Caco-2 (cell line): ENCODE results near the gene LMAN1L. TPM values are rescaled to one million over a fixed set of nuclear protein-coding genes. Genes with fewer than 3 reads are reported as not detected.

Experiments
- BruUV-seq: library from RNA; stranded (reverse); fragments of 400-500 nt; replicated peaks from 2 replicates; lab custom pipeline; 2021; lab: Mats Ljungman, UMichigan
- CTCF ChIA-PET: fragments of 300-600 bp; sonication (Branson Sonifier 250); formaldehyde crosslinking; loops from one replicate; lab custom pipeline; 2022; ENCODE audit warnings: antibody characterized with exemption; lab: Charles Lee
- POLR2A ChIA-PET: fragments of 300-600 bp; sonication (Branson Sonifier 250); formaldehyde crosslinking; loops from one replicate; lab custom pipeline; 2022; ENCODE audit warnings: antibody characterized with exemption; lab: Charles Lee
- DNase-seq, 2 experiments: peaks; one replicate each; pipeline versions ENCODE4 v3.0.0 to v3.0.0-alpha.2; 2020 to 2022
- H3K27me3 ChIP-seq: replicated peaks from 2 replicates; pipeline ENCODE4 v1.6.0; 2011; ENCODE audit warnings: low read length; ENCODE audit not compliant: control insufficient read depth, insufficient read depth
- H3K36me3 ChIP-seq: 2 replicates; pipeline ENCODE4 v1.5.1; 2011; ENCODE audit warnings: low read length; ENCODE audit not compliant: control insufficient read depth, insufficient read depth
- H3K4me1 ChIP-seq: fragments of 250-450 bp; sonication (Bioruptor Pico); 2 replicates; pipeline ENCODE4 v1.5.1; 2020; ENCODE audit warnings: mild to moderate bottlenecking
- H3K4me3 ChIP-seq: 2 replicates; pipeline ENCODE4 v1.5.1; 2011; ENCODE audit warnings: low read depth, mild to moderate bottlenecking, control low read depth, low read length
- H3K9me3 ChIP-seq: fragments of 250-450 bp; sonication (Bioruptor Pico); 2 replicates; pipeline ENCODE4 v1.5.1; 2020; ENCODE audit warnings: mild to moderate bottlenecking, moderate library complexity
- H3K27ac Mint-ChIP-seq: one replicate; pipeline ENCODE4 v1.8.0; 2022; ENCODE audit warnings: mixed read lengths; ENCODE audit not compliant: unreplicated experiment
- H3K27me3 Mint-ChIP-seq: one replicate; pipeline ENCODE4 v1.8.0; 2022; ENCODE audit warnings: mixed read lengths; ENCODE audit not compliant: insufficient read depth, unreplicated experiment
- H3K36me3 Mint-ChIP-seq: one replicate; pipeline ENCODE4 v1.8.0; 2022; ENCODE audit warnings: mild to moderate bottlenecking, mixed read lengths; ENCODE audit not compliant: insufficient read depth, unreplicated experiment
- H3K4me1 Mint-ChIP-seq: one replicate; pipeline ENCODE4 v1.8.0; 2022; ENCODE audit warnings: low read depth, mixed read lengths; ENCODE audit not compliant: unreplicated experiment
- H3K4me3 Mint-ChIP-seq: one replicate; pipeline ENCODE4 v1.8.0; 2022; ENCODE audit warnings: mild to moderate bottlenecking, moderate library complexity, mixed read lengths; ENCODE audit not compliant: unreplicated experiment
- H3K9me3 Mint-ChIP-seq: one replicate; pipeline ENCODE4 v1.8.0; 2022; ENCODE audit warnings: mixed read lengths; ENCODE audit not compliant: unreplicated experiment
- intact Hi-C: fragments of 100-400 bp; cut with micrococcal nuclease; formaldehyde crosslinking; loops from one replicate; pipeline ENCODE4 v1.10.0; 2022; ENCODE audit not compliant: unreplicated experiment
- total RNA-seq: library from RNA; stranded (reverse); gene quantifications from 2 replicates; pipeline ENCODE4 v1.2.3, GENCODE V29; 2022
- TF ChIP-seq, protein P1 (sequence below), 2 experiments: fragments of 200-600 bp in 1 of 2; IDR thresholded peaks; 1 replicate in 1 of 2; 2 replicates in 1 of 2; pipeline versions ENCODE4 v1.5.1 to v1.8.0; 2011 to 2022; ENCODE audit warnings: antibody characterized with exemption in 1 of 2, control low read depth in 1 of 2, inconsistent platforms in 1 of 2, low read depth in 1 of 2, low read length in 1 of 2, mild to moderate bottlenecking in 1 of 2, moderate library complexity in 1 of 2; ENCODE audit not compliant: insufficient read depth in 1 of 2, severe bottlenecking in 1 of 2, unreplicated experiment in 1 of 2

Gene LMAN1L
- total RNA-seq, 1 experiment from 2014 or later = not detected

DNA sequence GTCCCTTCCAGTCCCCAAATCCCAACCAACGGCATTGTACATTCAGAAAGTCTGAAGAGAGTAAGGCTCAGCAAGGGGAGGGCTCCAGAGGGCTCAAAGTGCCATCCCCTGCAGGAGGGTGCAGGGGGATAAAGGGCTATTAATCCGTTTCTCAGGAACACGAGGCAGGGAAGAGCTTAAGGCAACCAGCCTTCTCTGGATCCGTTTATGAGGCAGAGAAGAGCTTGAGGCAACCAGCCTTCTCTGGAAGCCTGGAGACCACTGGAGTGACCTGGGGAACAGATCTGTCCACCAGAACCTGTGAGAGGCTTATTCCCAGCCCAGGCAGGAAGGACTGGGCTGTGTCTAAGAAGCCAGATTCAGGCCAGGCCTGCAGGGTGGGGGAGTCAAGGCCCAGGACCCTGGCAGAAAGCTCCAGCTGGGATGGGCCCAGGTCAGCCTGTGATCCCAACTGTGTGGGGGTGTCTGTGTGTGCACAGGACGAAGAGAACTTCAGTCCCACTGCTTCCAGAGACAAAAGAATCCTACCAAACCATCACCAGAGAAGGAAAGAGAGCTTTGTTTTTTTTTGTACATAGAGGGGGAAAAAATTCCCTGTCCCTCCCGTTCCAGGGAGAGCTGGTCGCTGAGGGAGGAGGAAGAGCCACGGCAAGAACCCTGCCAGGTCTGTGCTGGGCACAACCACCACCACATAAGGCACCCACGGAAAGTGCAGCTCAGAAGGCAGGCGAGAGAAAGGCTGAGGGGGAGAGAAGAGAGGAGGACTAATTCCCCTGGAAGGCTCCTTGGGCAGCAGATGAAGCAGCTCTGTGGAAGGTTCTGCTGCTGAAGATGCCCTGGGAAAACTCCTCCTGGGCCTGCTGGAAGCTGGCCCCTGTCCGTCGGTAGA is 31.9 kb downstream of the LMAN1L start:
- H3K4me1 Mint-ChIP-seq = peaks cover 6% of the 10 kb centered on the region
- intact Hi-C loops = loop anchor here (5.0 kb wide), 1 partner anchor 108 kb away; no protein-coding TSS in a partner anchor
- H3K36me3 Mint-ChIP-seq = peaks cover 56% of the 10 kb centered on the region
- no TSS peak for BruUV-seq
- no peaks in the 10 kb centered on the region for H3K27me3 ChIP-seq
- TF ChIP-seq, protein P1, sequence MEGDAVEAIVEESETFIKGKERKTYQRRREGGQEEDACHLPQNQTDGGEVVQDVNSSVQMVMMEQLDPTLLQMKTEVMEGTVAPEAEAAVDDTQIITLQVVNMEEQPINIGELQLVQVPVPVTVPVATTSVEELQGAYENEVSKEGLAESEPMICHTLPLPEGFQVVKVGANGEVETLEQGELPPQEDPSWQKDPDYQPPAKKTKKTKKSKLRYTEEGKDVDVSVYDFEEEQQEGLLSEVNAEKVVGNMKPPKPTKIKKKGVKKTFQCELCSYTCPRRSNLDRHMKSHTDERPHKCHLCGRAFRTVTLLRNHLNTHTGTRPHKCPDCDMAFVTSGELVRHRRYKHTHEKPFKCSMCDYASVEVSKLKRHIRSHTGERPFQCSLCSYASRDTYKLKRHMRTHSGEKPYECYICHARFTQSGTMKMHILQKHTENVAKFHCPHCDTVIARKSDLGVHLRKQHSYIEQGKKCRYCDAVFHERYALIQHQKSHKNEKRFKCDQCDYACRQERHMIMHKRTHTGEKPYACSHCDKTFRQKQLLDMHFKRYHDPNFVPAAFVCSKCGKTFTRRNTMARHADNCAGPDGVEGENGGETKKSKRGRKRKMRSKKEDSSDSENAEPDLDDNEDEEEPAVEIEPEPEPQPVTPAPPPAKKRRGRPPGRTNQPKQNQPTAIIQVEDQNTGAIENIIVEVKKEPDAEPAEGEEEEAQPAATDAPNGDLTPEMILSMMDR (IDR thresholded peaks at IDR 0.05; ENCODE audit: insufficient read depth in 1 of 2, low read depth in 1 of 2, low read length in 1 of 2, severe bottlenecking in 1 of 2, unreplicated experiment in 1 of 2) = no peak
- H3K4me3 ChIP-seq = no peak overlapping the region
- POLR2A ChIA-PET = no interaction called here
- no peaks in the 10 kb centered on the region; the same call in 1 of the 2 replicates for H3K36me3 ChIP-seq
- no peaks in the 10 kb centered on the region for H3K9me3 Mint-ChIP-seq
- DNase-seq = no peak
- no peaks in the 10 kb centered on the region for H3K27me3 Mint-ChIP-seq
- H3K27ac Mint-ChIP-seq = peak overlapping the region; percentile 80
- CTCF ChIA-PET = interaction anchor here (0.6 to 1.3 kb wide), 3 partner anchors 57 to 471 kb away, joined by 3 to 9 read pairs (median 8); no protein-coding TSS in a partner anchor
- H3K4me1 ChIP-seq = peaks cover 13% of the 10 kb centered on the region
- H3K9me3 ChIP-seq = no peaks in the 10 kb centered on the region
- H3K4me3 Mint-ChIP-seq = no peak overlapping the region

DNA sequence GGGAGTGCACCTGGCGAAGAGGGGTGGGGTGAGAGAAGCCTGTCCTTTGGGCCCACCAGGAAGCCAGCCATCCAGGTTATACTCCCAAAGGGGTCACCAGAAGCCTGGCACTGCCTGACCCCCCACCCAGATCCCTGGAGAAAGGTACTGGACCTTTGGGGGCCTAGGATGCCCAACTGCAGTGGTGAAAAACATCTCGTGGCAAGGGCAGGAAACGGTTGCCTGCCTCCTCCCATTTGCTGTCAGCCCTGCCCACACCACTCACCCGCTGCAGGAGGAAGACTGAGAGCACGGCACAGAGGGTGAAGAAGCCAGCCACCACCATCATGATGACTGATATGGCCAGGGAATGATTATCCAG is 32.6 kb downstream of the LMAN1L start:
- Histone ChIP-seq H3K27me3 (no peaks in the 10 kb centered on the region), H3K9me3 (no peaks in the 10 kb centered on the region), H3K4me3 (no peak overlapping the region), H3K36me3 (no peaks in the 10 kb centered on the region; the same call in 1 of the 2 replicates), H3K4me1 (peaks cover 13% of the 10 kb centered on the region)
- TF ChIP-seq, protein P1 (IDR thresholded peaks at IDR 0.05; ENCODE audit: insufficient read depth in 1 of 2, low read depth in 1 of 2, low read length in 1 of 2, severe bottlenecking in 1 of 2, unreplicated experiment in 1 of 2) = no peak
- Mint-ChIP-seq H3K27ac (no peak overlapping the region), H3K9me3 (no peaks in the 10 kb centered on the region), H3K36me3 (peaks cover 56% of the 10 kb centered on the region), H3K4me3 (no peak overlapping the region), H3K4me1 (peaks cover 6% of the 10 kb centered on the region), H3K27me3 (no peaks in the 10 kb centered on the region)
- BruUV-seq = no TSS peak
- CTCF ChIA-PET = interaction anchor here (1.3 kb wide), 1 partner anchor 56 kb away, joined by 9 read pairs; no protein-coding TSS in a partner anchor
- DNase-seq = no peak
- intact Hi-C loops = no loop called here
- POLR2A ChIA-PET = no interaction called here

DNA sequence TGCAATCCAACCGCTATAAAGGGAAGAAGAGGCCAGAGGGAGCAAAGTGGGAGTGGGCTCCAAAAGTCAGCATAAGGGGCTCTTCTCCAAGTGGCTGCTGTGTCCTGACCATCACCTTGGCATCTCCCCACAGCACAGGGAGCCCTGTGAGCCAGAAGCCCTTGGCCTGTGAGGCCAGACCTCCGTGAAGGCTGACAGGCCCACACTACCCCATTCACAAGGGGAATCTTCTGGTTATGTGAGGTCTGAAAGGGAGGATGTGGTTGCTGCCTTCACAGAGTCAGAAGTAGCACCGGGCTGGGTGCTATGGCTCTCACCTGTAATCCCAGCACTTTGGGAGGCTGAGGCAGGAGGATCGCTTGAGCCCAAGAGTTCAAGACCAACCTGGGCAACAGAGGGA is 32.9 kb downstream of the LMAN1L start:
- CTCF ChIA-PET = no interaction called here

More for the DNA sequence above, 32.9 kb downstream of the LMAN1L start:
- Mint-ChIP-seq H3K9me3 (no peaks in the 10 kb centered on the region), H3K4me1 (peaks cover 6% of the 10 kb centered on the region), H3K27me3 (no peaks in the 10 kb centered on the region), H3K36me3 (peaks cover 56% of the 10 kb centered on the region), H3K4me3 (no peak overlapping the region), H3K27ac (no peak overlapping the region)
- no peaks in the 10 kb centered on the region; the same call in 1 of the 2 replicates for H3K36me3 ChIP-seq
- no peaks in the 10 kb centered on the region for H3K9me3 ChIP-seq
- peaks cover 13% of the 10 kb centered on the region for H3K4me1 ChIP-seq
- H3K4me3 ChIP-seq = no peak overlapping the region
- TF ChIP-seq, protein P1 (IDR thresholded peaks at IDR 0.05; ENCODE audit: insufficient read depth in 1 of 2, low read depth in 1 of 2, low read length in 1 of 2, severe bottlenecking in 1 of 2, unreplicated experiment in 1 of 2) = no peak
- intact Hi-C loops = no loop called here
- no peak for DNase-seq
- no TSS peak for BruUV-seq
- H3K27me3 ChIP-seq = no peaks in the 10 kb centered on the region
- POLR2A ChIA-PET = interaction anchor here (0.7 kb wide), 1 partner anchor 24 kb away, joined by 5 read pairs; no protein-coding TSS in a partner anchor
